Lung microvascular endothelial cell (primary cell): Measurements from ENCODE around the gene INSRR. TPM values are rescaled to one million over a fixed set of nuclear protein-coding genes. Genes with fewer than 3 reads are reported as not detected.

Experiments used
- DNase-seq, 2 donors: peaks; one replicate each; pipeline versions ENCODE4 v3.0.0 to v3.0.0-alpha.2; 2010; ENCODE audit warnings: low read depth in 2 of 2
- total RNA-seq: library from RNA; depleted of rRNA; stranded (reverse); fragments of >200 nt; gene quantifications from 2 replicates; pipeline ENCODE4 v1.2.1, GENCODE V29; 2014

The INSRR gene
- total RNA-seq, 1 donor from 2014 or later = not detected

DNA sequence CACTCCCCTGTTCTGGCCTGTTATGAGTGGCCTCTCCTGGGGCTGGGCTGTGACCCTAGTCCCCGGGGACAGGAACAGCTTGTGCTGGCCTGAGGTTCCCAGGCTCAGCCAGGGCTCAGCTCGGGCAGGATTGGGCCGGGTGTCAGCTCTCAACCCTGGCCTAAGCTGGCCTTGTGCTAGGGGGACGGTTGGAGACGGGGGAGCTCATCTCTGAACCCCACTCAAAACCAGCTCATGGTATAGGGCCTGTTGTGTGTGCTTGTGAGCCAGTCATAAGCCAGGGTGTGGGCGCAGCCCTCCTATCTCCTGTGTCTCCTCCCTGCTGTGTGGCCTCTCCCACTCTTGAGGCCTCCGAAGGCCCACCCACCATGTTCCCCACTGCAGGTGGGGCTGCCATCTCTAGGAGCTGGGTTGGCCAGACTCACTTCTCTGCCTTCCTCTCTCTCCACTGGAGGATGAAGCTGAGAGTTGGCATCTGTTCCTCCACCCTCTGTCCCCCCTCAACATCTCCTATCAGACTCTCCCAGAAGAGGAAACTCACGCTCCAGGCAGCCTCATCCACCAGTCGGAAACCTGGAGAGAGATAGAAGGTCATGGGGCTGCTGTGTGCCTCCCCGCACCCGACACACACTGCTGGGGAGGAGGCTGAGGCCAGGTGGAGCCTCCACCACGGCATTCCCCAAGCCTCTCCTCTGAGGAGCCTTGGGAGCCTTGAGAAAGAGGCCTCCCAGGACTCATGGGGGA is 36.0 kb upstream of the INSRR start:
- DNase-seq = peak; percentile 71 to 77

- DNase-seq = peak in 1 of 2 donors; percentile 31
Measured at GRCh38 chr1:156894001-156894400, 35.1 kb upstream of the INSRR start.

- peak; percentile 73 to 89 for DNase-seq
Measured at GRCh38 chr1:156893048-156893953, 34.4 kb upstream of the INSRR start, which contains the start of gene PEAR1. Gene PEAR1 (plus strand): TSS chr1:156893718. CDS start chr1:156903927, 10,209 bp downstream.

- peak; percentile 92 to 95 for DNase-seq
Measured at GRCh38 chr1:156892190-156893047, 33.5 kb upstream of the INSRR start.

GRCh38 chr1:156889802-156890580 is 31.1 kb upstream of the INSRR start:
- peak; percentile 79 to 85 for DNase-seq

DNA sequence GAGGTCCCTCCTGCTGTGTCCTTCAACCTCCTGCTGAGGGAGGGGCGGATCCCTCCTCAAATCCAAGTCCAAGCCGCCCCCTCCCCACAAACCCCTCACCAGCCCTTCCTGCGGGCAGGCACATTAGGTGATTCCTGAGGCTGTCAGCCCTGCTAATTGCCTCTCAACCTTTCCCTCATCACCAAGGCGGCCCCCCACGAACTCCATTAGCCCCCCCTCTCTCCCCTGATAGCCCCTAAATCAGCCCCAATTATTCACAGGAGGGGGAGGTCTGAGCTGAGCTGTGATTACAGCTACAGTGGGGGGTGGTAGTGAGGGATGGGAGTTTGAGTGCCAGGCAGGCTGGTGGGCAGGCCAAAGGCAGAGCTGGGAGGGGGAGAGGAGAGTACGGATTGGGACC is 28.8 kb upstream of the INSRR start:
- DNase-seq = no peak

DNA sequence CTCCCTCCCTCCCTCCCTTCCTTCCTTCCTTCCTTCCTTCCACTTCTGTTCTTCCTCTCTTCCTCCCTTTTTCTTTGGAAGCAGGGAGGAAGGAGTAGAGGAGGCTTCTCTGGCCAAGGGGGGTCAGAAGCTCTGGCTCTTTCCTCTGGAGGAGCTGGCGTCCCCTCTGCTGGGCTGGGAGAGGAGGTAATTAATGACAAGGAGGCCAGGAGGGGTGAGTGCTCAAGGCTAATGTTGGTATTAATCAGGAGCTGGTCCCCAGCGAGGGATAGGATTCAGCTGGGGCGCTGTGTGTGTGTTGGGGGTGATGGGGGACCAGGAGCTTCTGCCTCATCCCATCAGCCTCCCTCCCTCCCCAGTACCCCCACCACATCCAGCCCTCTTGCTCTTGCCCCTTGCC is 28.4 kb upstream of the INSRR start:
- no peak for DNase-seq

GRCh38 chr1:156886583-156887281 is 27.8 kb upstream of the INSRR start:
- no peak for DNase-seq

GRCh38 chr1:156885880-156886355 is 27.0 kb upstream of the INSRR start:
- no peak for DNase-seq

- no peak for DNase-seq
Measured at GRCh38 chr1:156885314-156885713, 26.4 kb upstream of the INSRR start.

DNA sequence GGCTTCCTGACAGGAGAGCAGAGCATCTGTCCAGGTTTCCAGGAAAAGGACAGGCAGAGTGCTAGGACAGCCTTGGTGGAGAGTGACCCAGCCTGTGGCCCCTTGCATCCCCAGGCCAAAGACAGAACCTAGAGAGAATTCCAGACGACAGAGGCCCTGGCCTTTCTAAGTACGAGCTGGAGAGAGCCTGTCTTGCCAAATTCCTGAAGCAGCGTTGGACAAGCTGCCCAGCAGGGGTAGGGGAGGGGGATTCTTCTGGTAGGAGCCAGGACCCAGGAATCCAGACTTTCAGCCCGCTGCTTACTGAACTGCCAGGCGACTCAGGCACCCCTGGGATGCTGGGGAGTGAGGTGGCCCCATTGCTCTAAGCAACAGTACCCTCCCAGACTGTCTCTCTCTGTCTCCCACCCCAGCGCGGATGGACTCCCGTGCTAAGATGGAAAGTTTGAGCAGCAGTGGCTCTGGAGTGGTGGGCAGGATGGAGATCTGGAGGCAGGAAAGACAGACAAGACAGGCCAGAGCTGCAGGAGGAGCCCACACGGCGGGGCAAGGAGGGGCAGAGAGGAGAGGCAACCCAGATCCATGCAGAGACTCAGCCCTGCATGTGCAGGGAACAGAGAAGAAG is 25.8 kb upstream of the INSRR start:
- DNase-seq = no peak

- DNase-seq = no peak
Measured at GRCh38 chr1:156883919-156884318, 25.0 kb upstream of the INSRR start.

GRCh38 chr1:156882543-156882942 is 23.6 kb upstream of the INSRR start:
- DNase-seq = no peak

DNA sequence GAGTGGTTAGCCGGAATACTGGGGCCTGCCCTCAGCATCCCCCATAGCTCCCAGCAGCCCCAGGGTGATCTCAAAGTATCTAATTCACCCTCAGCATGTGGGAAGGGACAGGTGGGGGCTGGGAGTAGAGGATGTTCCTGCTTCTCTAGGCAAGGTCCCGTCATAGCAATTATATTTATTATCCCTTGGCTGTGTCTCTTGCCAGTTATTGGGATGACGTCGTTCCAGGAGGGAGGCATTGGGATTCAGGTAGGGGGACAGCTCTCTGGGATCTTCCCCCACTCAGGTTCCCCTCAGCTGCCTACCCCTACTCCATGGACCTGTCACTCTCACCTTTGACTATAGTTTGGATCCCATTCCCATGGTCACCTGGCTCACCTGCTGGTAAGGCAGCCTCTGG is 22.7 kb upstream of the INSRR start:
- no peak for DNase-seq

GRCh38 chr1:156881101-156881500 is 22.2 kb upstream of the INSRR start:
- no peak for DNase-seq

DNA sequence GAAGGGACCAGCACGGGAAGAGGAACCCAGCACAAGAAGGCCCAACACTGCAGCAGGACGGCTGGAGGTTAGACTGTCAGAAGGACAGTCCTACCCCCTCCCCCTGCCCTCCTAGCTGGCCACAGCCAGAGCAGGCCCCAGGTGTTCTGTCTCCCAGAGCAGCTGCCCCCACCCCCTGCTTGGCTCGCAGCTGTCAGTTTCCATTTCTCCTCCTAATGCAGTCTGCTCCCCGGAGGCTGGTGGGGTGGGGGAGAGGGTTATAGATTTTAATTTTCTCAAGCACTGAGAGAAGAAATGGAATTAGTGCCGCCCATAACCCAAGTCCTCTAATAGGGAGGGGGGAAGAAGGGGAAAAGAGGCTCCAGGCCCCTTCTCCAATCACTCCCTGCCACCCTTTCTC is 21.6 kb upstream of the INSRR start:
- no peak for DNase-seq

GRCh38 chr1:156879876-156880275 is 21.0 kb upstream of the INSRR start:
- DNase-seq = no peak

DNA sequence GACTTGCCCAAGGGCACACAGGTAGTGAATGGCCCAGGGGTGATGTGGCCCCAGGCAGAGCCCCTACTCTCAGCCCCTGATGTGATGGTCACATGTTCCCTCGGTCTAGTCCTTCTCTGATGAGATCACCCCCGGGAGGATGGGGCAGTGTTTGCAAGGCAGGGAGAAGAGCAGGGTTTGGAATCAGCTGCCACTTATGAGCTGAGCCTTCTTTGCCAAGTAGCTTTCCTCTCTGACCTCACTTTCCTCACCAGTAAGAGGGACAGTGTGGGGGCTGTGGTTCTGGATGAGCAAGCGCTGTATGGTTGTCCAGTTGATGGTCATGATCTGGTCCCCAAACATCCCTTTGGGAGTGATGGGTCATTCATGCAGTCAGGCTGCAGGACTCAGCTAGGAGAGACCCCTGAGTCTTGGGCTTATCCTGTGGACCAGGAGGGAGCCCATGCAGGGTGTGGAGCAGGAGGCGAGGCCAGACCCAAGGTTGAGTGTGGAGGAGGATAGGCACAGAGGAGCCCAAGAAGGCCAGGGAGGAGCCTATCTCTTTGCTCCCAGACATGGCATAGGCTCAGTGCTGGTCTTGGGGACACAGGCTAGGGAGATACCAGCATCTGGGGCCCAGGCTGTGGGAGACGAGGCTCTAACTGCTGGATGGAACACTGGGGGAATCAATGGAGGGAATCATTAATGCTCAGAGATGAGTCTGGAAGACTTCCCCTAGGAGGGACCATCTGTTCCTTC is 18.7 kb upstream of the INSRR start:
- no peak for DNase-seq

DNA sequence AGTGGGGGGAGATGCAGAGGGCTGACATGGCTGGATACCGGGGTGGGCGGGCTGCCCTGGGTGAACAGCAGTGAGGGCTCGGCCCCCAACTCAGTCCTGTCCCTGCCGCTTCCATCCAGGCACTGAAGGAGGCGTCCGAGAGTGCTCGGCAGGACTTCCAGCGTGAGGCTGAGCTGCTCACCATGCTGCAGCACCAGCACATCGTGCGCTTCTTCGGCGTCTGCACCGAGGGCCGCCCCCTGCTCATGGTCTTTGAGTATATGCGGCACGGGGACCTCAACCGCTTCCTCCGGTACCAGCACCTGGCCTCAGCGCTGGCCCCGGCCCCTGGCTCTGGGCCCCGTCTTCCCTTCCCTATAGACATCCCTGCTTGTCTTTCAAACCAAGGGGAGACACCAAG is 17.4 kb upstream of the INSRR start:
- DNase-seq = peak in 1 of 2 donors; percentile 23
